Measurements from ENCODE around the gene FCER1G. TPM values are rescaled to one million over a fixed set of nuclear protein-coding genes. Genes with fewer than 3 reads are reported as not detected.

FCER1G gene
- total and polyA plus RNA-seq, 2 of the 8 experiments (the other 6 are each of a cell fraction or from before 2014, with no cell fraction given), result 1.6 TPM; not detected in 1

DNA sequence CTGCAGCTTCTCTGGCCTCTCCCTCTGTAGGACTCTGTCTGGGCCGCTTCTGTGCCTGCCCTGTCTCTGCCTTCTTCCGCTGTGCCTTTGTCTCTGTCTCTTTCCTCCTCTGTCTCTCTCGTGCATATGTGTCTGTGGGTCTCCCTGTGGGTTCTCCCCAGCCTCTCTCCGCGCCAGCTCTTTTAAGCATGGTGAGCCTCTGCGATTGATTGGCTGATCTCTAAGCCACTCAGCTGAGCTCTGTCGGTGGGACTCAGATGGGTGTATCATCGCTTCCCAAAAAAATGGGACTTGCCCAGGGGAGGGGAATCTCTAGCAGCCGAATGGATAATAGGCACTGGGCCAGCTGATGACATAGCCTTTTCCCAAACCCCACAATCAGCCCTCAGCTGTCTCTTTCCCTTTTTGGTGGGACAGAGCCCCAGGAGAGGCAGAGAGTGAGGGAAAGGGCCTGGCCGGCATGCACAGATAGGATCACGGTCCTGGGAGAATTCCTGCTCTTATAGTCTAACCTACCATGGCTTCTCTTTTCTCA lies 16.1 kb upstream of the FCER1G start, which contains the start of gene ADAMTS4:
Gene ADAMTS4, minus strand, starts transcription at position 158 of the 535 bp plus-strand sequence. CDS start 427 bp downstream, outside the sequence.
- POLR2A ChIA-PET (ENCODE audit: partially characterized antibody), result interaction anchor here (1.0 to 3.0 kb wide), 16 partner anchors 10 to 212 kb away, joined by 3 to 13 read pairs (median 4); partner anchors contain the start of genes APOA2, B4GALT3, DEDD and PPOX
- Histone ChIP-seq H3K27me3 (replicated peaks in 1 of 4; ENCODE audit: control insufficient read depth in 3 of 4, extremely low read depth in 1 of 4, insufficient read depth in 3 of 4, low read length in 3 of 4) (no peaks in the 10 kb centered on the region), H3K23ac (ENCODE audit: insufficient read length) (no peak within 1 kb of the TSS), H3K4me1 (replicated peaks in 1 of 4; ENCODE audit: control insufficient read depth in 3 of 4, insufficient read depth in 4 of 4, low read length in 3 of 4) (peaks cover 23 to 54% (median 48%) of the 10 kb centered on the region in 4 experiments), H4K5ac (ENCODE audit: insufficient read length, low read depth, low read length) (peak within 1 kb of the TSS; percentile 49), H3K9me3 (ENCODE audit: insufficient read depth in 2 of 2, low read depth in 1 of 2, low read length in 1 of 2) (no peaks in the 10 kb centered on the region), H3K36me3 (ENCODE audit: control insufficient read depth in 2 of 4, insufficient read depth in 4 of 4, low read length in 3 of 4) (peaks cover 2 to 9% (median 3%) of the 10 kb centered on the region in 4 experiments; a peak in 5 of 8 replicates), H3K14ac (ENCODE audit: insufficient read length) (no peak within 1 kb of the TSS), H2AK5ac (ENCODE audit: low read depth, low read length) (peak within 1 kb of the TSS; percentile 89), H2BK5ac (ENCODE audit: low read depth, low read length) (peak within 1 kb of the TSS; percentile 75), H3K79me2 (ENCODE audit: control insufficient read depth in 1 of 2, insufficient read depth in 2 of 2, low read length in 2 of 2) (peaks cover 0 to 14% of the 10 kb centered on the region in 2 experiments; a peak in 2 of 4 replicates), H3K18ac (ENCODE audit: extremely low read depth, low read length) (peak within 1 kb of the TSS; percentile 95), H4K8ac (ENCODE audit: extremely low read depth, insufficient read depth, low read length) (peak within 1 kb of the TSS; percentile 22; the same call in 1 of the 2 replicates), H3K79me1 (ENCODE audit: low read depth, low read length) (peaks cover 9% of the 10 kb centered on the region; the same call in 1 of the 2 replicates), H3K4me2 (ENCODE audit: insufficient read depth in 1 of 2, low read depth in 2 of 2, low read length in 2 of 2) (peak within 1 kb of the TSS; percentile 67 to 80), H3K56ac (replicated peaks; ENCODE audit: insufficient read length, low read depth, low read length) (peak within 1 kb of the TSS; percentile 43), H3K9ac (replicated peaks in 1 of 4; ENCODE audit: extremely low read depth in 1 of 4, low read depth in 3 of 4, low read length in 3 of 4) (peak within 1 kb of the TSS in 2 of 4 experiments; percentile 31 to 47; a peak in 5 of 7 replicates), H3K27ac (ENCODE audit: low read depth, low read length) (peak within 1 kb of the TSS; percentile 94; the same call in 1 of the 2 replicates), H4K91ac (replicated peaks; ENCODE audit: insufficient read length, low read length) (peak within 1 kb of the TSS; percentile 91), H3K4ac (replicated peaks; ENCODE audit: insufficient read length, low read depth, low read length) (peak within 1 kb of the TSS; percentile 55), H4K20me1 (replicated peaks in 1 of 2; ENCODE audit: control insufficient read depth in 1 of 2, insufficient read depth in 2 of 2, low read length in 2 of 2) (no peaks in the 10 kb centered on the region), H3K4me3 (ENCODE audit: extremely low read depth in 1 of 4, insufficient read depth in 2 of 4, low read depth in 3 of 4, low read length in 4 of 4) (peak within 1 kb of the TSS; percentile 13 to 51 (median 44); a peak in 7 of 8 replicates), H2BK20ac (ENCODE audit: low read length) (peak within 1 kb of the TSS; percentile 82; the same call in 1 of the 2 replicates), H2BK15ac (ENCODE audit: low read length) (peak within 1 kb of the TSS; percentile 97), H2BK120ac (replicated peaks; ENCODE audit: low read depth, low read length) (peak within 1 kb of the TSS; percentile 71), H3K23me2 (ENCODE audit: low read depth, low read length) (peaks cover 13% of the 10 kb centered on the region), H2AFZ (ENCODE audit: low read length) (no peak within 1 kb of the TSS), H2BK12ac (ENCODE audit: low read depth, low read length) (peak within 1 kb of the TSS; percentile 86)
- 53% methylated on average over 11 of the region's 11 CpGs; no CpG with 5 or more reads in 1 of the 2 experiments for WGBS, 2 experiments (ENCODE audit: extremely low coverage in 1 of 2, insufficient coverage in 1 of 2, insufficient read length in 1 of 2, insufficient replicate concordance in 2 of 2, low coverage in 1 of 2, low lambda C conversion rate in 2 of 2, missing lambda C conversion rate in 1 of 2)
- DNase-seq (ENCODE audit: low read depth in 1 of 2, low spot score in 2 of 2) (peak in 1 of 2 experiments; percentile 70), FAIRE-seq (no peak)
- CTCF ChIA-PET (ENCODE audit: partially characterized antibody), result interaction anchor here (0.7 to 17.6 kb wide), 15 partner anchors 12 to 183 kb away, joined by 3 to 427 read pairs (median 4); partner anchors contain the start of genes APOA2, B4GALT3, FCER1G and PCP4L1
- peak; percentile 81 for TF ChIP-seq TBP (IDR thresholded peaks at IDR 0.05; ENCODE audit: low read depth, low read length)
- no peak for TF ChIP-seq RFX5 (IDR thresholded peaks at IDR 0.05; ENCODE audit: borderline replicate concordance, low read depth, low read length)
- no peak for TF ChIP-seq SAP30 (IDR thresholded peaks at IDR 0.05; ENCODE audit: insufficient read depth, insufficient replicate concordance, low read length)
- TF ChIP-seq TAF1 (IDR thresholded peaks at IDR 0.05; ENCODE audit: low read depth, low read length), result no peak; the same call in 1 of the 2 replicates
- TF ChIP-seq TAF7 (optimal IDR thresholded peaks at IDR 0.05; ENCODE audit: borderline replicate concordance, low read depth, low read length), result peak; percentile 52
- no peak for TF ChIP-seq PHF8 (conservative IDR thresholded peaks at IDR 0.05; ENCODE audit: low read depth, low read length)
- no peak for TF ChIP-seq NRF1 (IDR thresholded peaks at IDR 0.05; ENCODE audit: low read depth, low read length)
- TF ChIP-seq POLR2A (IDR thresholded peaks at IDR 0.05; ENCODE audit: control extremely low read depth in 1 of 2, low read depth in 2 of 2, low read length in 2 of 2), result peak in 1 of 2 experiments; percentile 81; a peak in 2 of 3 replicates
